PFSK-1 (cell line): ENCODE results near the gene B4GALT2.

Experiments
- POLR2AphosphoS5 ChIP-seq: IDR thresholded peaks from 2 replicates; pipeline ENCODE4 v1.6.1; 2012; ENCODE audit warnings: low read depth, mild to moderate bottlenecking, control low read depth, low read length, moderate library complexity
- SIN3A ChIP-seq: IDR thresholded peaks from 2 replicates; pipeline ENCODE4 v1.6.1; 2012; ENCODE audit warnings: mild to moderate bottlenecking, low read length, moderate library complexity, borderline replicate concordance; ENCODE audit not compliant: insufficient read depth
- TAF1 ChIP-seq: IDR thresholded peaks from 2 replicates; pipeline ENCODE4 v1.6.1; 2012; ENCODE audit warnings: low read length, control low read depth, borderline replicate concordance; ENCODE audit not compliant: insufficient read depth
- TF ChIP-seq, protein P1 (sequence below), 2 experiments: IDR thresholded peaks; 2 replicates each; pipeline versions ENCODE4 v1.6.1 to v1.8.0; 2011 to 2012; ENCODE audit warnings: low read depth in 2 of 2, low read length in 2 of 2, control low read depth in 1 of 2, inconsistent platforms in 1 of 2, mild to moderate bottlenecking in 1 of 2, moderate library complexity in 1 of 2; ENCODE audit not compliant: insufficient read depth in 1 of 2

DNA sequence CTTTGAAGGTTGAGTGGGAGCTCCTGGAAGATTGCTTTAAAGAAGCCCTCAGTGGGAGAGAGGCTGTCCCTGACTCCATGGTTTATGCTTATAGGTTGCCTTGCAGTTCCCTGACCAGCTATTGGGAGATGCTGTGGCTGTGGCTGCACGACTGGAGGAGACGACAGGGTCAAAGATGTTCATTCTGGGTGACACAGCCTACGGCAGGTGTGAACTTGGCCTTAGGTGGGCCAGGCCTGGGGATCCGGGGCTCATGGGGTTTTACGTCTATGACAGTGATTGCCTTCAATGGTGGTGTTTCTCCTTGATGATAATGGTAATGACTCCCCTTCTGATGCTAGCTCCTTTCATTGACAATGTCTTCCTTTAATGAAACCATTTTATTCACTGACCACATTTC, 8.5 kb upstream of the B4GALT2 start:
- TF ChIP-seq, protein P1, sequence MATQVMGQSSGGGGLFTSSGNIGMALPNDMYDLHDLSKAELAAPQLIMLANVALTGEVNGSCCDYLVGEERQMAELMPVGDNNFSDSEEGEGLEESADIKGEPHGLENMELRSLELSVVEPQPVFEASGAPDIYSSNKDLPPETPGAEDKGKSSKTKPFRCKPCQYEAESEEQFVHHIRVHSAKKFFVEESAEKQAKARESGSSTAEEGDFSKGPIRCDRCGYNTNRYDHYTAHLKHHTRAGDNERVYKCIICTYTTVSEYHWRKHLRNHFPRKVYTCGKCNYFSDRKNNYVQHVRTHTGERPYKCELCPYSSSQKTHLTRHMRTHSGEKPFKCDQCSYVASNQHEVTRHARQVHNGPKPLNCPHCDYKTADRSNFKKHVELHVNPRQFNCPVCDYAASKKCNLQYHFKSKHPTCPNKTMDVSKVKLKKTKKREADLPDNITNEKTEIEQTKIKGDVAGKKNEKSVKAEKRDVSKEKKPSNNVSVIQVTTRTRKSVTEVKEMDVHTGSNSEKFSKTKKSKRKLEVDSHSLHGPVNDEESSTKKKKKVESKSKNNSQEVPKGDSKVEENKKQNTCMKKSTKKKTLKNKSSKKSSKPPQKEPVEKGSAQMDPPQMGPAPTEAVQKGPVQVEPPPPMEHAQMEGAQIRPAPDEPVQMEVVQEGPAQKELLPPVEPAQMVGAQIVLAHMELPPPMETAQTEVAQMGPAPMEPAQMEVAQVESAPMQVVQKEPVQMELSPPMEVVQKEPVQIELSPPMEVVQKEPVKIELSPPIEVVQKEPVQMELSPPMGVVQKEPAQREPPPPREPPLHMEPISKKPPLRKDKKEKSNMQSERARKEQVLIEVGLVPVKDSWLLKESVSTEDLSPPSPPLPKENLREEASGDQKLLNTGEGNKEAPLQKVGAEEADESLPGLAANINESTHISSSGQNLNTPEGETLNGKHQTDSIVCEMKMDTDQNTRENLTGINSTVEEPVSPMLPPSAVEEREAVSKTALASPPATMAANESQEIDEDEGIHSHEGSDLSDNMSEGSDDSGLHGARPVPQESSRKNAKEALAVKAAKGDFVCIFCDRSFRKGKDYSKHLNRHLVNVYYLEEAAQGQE (IDR thresholded peaks at IDR 0.05; ENCODE audit: insufficient read depth in 1 of 2, low read depth in 2 of 2, low read length in 2 of 2), result no peak
- no peak for TF ChIP-seq POLR2AphosphoS5
- TF ChIP-seq TAF1, result no peak
- no peak for TF ChIP-seq SIN3A
